Measurements from ENCODE around the gene KLHDC3. TPM values are rescaled to one million over a fixed set of nuclear protein-coding genes. Genes with fewer than 3 reads are reported as not detected.

The KLHDC3 gene
- total and polyA plus RNA-seq, 2 of the 13 experiments (the other 11 are each of a cell fraction or from before 2014, with no cell fraction given), result 78.3 to 91.5 TPM

DNA sequence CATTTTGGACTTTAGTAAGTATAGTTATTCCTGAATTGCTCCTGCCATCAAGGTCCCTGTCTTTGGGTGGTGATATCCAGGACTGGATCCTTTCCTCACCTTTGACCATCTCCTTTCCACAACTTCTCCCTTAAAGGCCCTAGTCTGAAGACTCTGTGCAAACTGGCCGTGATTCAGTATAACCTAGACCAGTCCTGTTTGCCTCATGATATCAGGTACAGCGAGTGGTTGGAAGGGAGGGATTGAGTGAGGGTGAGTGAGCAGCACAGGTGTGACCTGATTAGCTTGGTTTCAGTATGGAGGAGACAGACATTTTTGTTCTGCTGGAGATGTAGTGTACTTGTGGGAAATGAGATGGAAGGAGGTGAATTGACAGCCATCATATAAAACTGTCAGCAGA is 5.1 kb downstream of the KLHDC3 start (continued):
- TF ChIP-seq, protein P1, sequence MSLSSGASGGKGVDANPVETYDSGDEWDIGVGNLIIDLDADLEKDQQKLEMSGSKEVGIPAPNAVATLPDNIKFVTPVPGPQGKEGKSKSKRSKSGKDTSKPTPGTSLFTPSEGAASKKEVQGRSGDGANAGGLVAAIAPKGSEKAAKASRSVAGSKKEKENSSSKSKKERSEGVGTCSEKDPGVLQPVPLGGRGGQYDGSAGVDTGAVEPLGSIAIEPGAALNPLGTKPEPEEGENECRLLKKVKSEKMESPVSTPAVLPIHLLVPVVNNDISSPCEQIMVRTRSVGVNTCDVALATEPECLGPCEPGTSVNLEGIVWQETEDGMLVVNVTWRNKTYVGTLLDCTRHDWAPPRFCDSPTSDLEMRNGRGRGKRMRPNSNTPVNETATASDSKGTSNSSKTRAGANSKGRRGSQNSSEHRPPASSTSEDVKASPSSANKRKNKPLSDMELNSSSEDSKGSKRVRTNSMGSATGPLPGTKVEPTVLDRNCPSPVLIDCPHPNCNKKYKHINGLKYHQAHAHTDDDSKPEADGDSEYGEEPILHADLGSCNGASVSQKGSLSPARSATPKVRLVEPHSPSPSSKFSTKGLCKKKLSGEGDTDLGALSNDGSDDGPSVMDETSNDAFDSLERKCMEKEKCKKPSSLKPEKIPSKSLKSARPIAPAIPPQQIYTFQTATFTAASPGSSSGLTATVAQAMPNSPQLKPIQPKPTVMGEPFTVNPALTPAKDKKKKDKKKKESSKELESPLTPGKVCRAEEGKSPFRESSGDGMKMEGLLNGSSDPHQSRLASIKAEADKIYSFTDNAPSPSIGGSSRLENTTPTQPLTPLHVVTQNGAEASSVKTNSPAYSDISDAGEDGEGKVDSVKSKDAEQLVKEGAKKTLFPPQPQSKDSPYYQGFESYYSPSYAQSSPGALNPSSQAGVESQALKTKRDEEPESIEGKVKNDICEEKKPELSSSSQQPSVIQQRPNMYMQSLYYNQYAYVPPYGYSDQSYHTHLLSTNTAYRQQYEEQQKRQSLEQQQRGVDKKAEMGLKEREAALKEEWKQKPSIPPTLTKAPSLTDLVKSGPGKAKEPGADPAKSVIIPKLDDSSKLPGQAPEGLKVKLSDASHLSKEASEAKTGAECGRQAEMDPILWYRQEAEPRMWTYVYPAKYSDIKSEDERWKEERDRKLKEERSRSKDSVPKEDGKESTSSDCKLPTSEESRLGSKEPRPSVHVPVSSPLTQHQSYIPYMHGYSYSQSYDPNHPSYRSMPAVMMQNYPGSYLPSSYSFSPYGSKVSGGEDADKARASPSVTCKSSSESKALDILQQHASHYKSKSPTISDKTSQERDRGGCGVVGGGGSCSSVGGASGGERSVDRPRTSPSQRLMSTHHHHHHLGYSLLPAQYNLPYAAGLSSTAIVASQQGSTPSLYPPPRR (CRISPR knock-in tag; IDR thresholded peaks at IDR 0.05; ENCODE audit: borderline replicate concordance), result no peak
- TF ChIP-seq, protein P2, sequence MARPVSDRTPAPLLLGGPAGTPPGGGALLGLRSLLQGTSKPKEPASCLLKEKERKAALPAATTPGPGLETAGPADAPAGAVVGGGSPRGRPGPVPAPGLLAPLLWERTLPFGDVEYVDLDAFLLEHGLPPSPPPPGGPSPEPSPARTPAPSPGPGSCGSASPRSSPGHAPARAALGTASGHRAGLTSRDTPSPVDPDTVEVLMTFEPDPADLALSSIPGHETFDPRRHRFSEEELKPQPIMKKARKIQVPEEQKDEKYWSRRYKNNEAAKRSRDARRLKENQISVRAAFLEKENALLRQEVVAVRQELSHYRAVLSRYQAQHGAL (CRISPR knock-in tag; IDR thresholded peaks at IDR 0.05; ENCODE audit: not compliant biosample characterization), result no peak
- TF ChIP-seq TARDBP (CRISPR knock-in tag; IDR thresholded peaks at IDR 0.05) (no peak), GTF2F1 (IDR thresholded peaks at IDR 0.05; ENCODE audit: low read length) (no peak), TP53 (CRISPR knock-in tag; conservative IDR thresholded peaks at IDR 0.05) (no peak), NBN (conservative IDR thresholded peaks at IDR 0.05) (no peak), SATB2 (CRISPR knock-in tag; IDR thresholded peaks at IDR 0.05) (no peak)
